Keratinocyte (primary cell): ENCODE results near the gene AKAP6. TPM values are rescaled to one million over a fixed set of nuclear protein-coding genes. Genes with fewer than 3 reads are reported as not detected.

Experiments
- DNase-seq: peaks from one replicate; pipeline ENCODE4 v3.0.0-alpha.2; 2011; ENCODE audit warnings: low read depth, missing footprints, low spot score
- FAIRE-seq: peaks from 2 replicates; lab custom pipeline; 2011; peaks lifted over from hg19 to GRCh38; lab: Jason Lieb, UNC
- H2AFZ ChIP-seq: 2 replicates; pipeline ENCODE4 v1.6.0; 2012; ENCODE audit warnings: low read length, control low read depth, inconsistent platforms; ENCODE audit not compliant: control insufficient read depth
- H3K27ac ChIP-seq: 2 replicates; pipeline ENCODE4 v1.5.1; 2011; ENCODE audit warnings: low read length; ENCODE audit not compliant: control insufficient read depth, insufficient read depth
- H3K27me3 ChIP-seq: 3 replicates; pipeline ENCODE4 v1.6.0; 2011; ENCODE audit warnings: low read length; ENCODE audit not compliant: control insufficient read depth, insufficient read depth; ENCODE audit errors: extremely low read depth
- H3K36me3 ChIP-seq, 2 experiments: 2 replicates in 1 of 2; 3 replicates in 1 of 2; pipeline ENCODE4 v1.5.1; 2011; ENCODE audit warnings: low read length in 2 of 2, mild to moderate bottlenecking in 1 of 2; ENCODE audit not compliant: control insufficient read depth in 2 of 2, insufficient read depth in 2 of 2; ENCODE audit errors: extremely low read depth in 1 of 2
- H3K4me1 ChIP-seq: 3 replicates; pipeline ENCODE4 v1.5.1; 2011; ENCODE audit warnings: low read length; ENCODE audit not compliant: control insufficient read depth, insufficient read depth; ENCODE audit errors: extremely low read depth
- H3K4me2 ChIP-seq: 3 replicates; pipeline ENCODE4 v1.6.0; 2011; ENCODE audit warnings: low read depth, low read length; ENCODE audit not compliant: control insufficient read depth, insufficient read depth; ENCODE audit errors: extremely low read depth
- H3K4me3 ChIP-seq, 3 experiments: fragments of 200-600 bp in 1 of 3; sonication (generic) in 1 of 3; 2 replicates in 2 of 3; 3 replicates in 1 of 3; pipeline ENCODE4 v1.5.1; 2011 to 2016; ENCODE audit warnings: low read length in 3 of 3, mild to moderate bottlenecking in 3 of 3, control low read depth in 2 of 3, inconsistent platforms in 1 of 3, low read depth in 1 of 3, mixed read lengths in 1 of 3, mixed run types in 1 of 3, moderate library complexity in 1 of 3; ENCODE audit not compliant: control insufficient read depth in 2 of 3, insufficient read depth in 2 of 3; ENCODE audit errors: extremely low read depth in 1 of 3
- H3K79me2 ChIP-seq: 2 replicates; pipeline ENCODE4 v1.6.0; 2012; ENCODE audit warnings: low read length; ENCODE audit not compliant: control insufficient read depth, insufficient read depth
- H3K9ac ChIP-seq: 3 replicates; pipeline ENCODE4 v1.6.0; 2011; ENCODE audit warnings: low read length; ENCODE audit not compliant: control insufficient read depth, insufficient read depth; ENCODE audit errors: extremely low read depth
- H3K9me1 ChIP-seq: 3 replicates; pipeline ENCODE4 v1.6.0; 2011; ENCODE audit warnings: low read length; ENCODE audit not compliant: control insufficient read depth, insufficient read depth; ENCODE audit errors: extremely low read depth
- H3K9me3 ChIP-seq: 2 replicates; pipeline ENCODE4 v1.5.1; 2012; ENCODE audit warnings: low read depth, low read length; ENCODE audit not compliant: control insufficient read depth
- H4K20me1 ChIP-seq: 3 replicates; pipeline ENCODE4 v1.6.0; 2011; ENCODE audit warnings: low read length; ENCODE audit not compliant: control insufficient read depth, insufficient read depth; ENCODE audit errors: extremely low read depth
- CTCF ChIP-seq, 3 experiments: IDR thresholded peaks in 1 of 3; conservative IDR thresholded peaks in 1 of 3; optimal IDR thresholded peaks in 1 of 3; 2 replicates in 2 of 3; 3 replicates in 1 of 3; pipeline versions ENCODE3 to v1.5.1; 2011; ENCODE audit warnings: low read length in 3 of 3, mild to moderate bottlenecking in 3 of 3, moderate library complexity in 2 of 3, control low read depth in 1 of 3, inconsistent platforms in 1 of 3; ENCODE audit not compliant: insufficient read depth in 2 of 3; ENCODE audit errors: extremely low read depth in 1 of 3
- EZH2 ChIP-seq: IDR thresholded peaks from one replicate; pipeline ENCODE4 v1.6.1; 2012; ENCODE audit warnings: inconsistent platforms, mild to moderate bottlenecking, low read length, moderate library complexity
- dilution Hi-C: fragments of 300-500 bp; cut with MboI; formaldehyde crosslinking; loops from one replicate; pipeline ENCODE4 v1.7.0; 2020; ENCODE audit warnings: low sequenced_read_pairs; ENCODE audit not compliant: extremely low pct_ligation_motif_present
- polyA plus RNA-seq, 5 experiments: library from polyadenylated mRNA; depleted of rRNA in 3 of 5; stranded (reverse) in 3 of 5; stranded (forward) in 1 of 5; unstranded in 1 of 5; fragments of >200 nt; gene quantifications; 1 replicate in 1 of 5; 2 replicates in 3 of 5; 3 replicates in 1 of 5; pipeline versions ENCODE4 v1.2.1 to v1.2.3, GENCODE V29; 2011 to 2012; ENCODE audit warnings: missing spikeins in 2 of 5, low read depth in 1 of 5, low replicate concordance in 1 of 5

AKAP6 gene
- polyA plus RNA-seq, 1 donor (not counting 4 experiments of a cell fraction or from before 2014, with no cell fraction given): 2.0 TPM

- Histone ChIP-seq H4K20me1 (no peaks in the 10 kb centered on the region), H3K9me1 (no peaks in the 10 kb centered on the region), H3K27me3 (no peaks in the 10 kb centered on the region), H3K27ac (no peak overlapping the region), H3K79me2 (no peaks in the 10 kb centered on the region), H3K4me3 (no peak overlapping the region), H3K4me2 (no peak overlapping the region), H3K4me1 (peaks cover 10% of the 10 kb centered on the region), H3K9ac (no peak overlapping the region), H3K9me3 (no peaks in the 10 kb centered on the region), H2AFZ (no peak overlapping the region), H3K36me3 (no peaks in the 10 kb centered on the region)
- TF ChIP-seq CTCF (optimal IDR thresholded peaks at IDR 0.05 in 1 of 3, IDR thresholded peaks at IDR 0.05 in 1 of 3, conservative IDR thresholded peaks at IDR 0.05 in 1 of 3; ENCODE audit: extremely low read depth in 1 of 3, insufficient read depth in 2 of 3, low read length in 3 of 3): peak; percentile 71 to 78 (median 72)
- TF ChIP-seq EZH2: no peak
- FAIRE-seq (peak; percentile 82), DNase-seq (no peak)
- dilution Hi-C loops: loop anchor here (25.0 kb wide), 2 partner anchors 1199 to 1724 kb away; no protein-coding TSS in a partner anchor
Measured at GRCh38 chr14:32588448-32589320, 259.6 kb downstream of the AKAP6 start.

GRCh38 chr14:32590157-32590556, 261.1 kb downstream of the AKAP6 start:
- Histone ChIP-seq H4K20me1 (no peaks in the 10 kb centered on the region), H3K4me3 (no peak overlapping the region), H3K4me1 (peaks cover 21% of the 10 kb centered on the region), H2AFZ (no peak overlapping the region), H3K9me1 (no peaks in the 10 kb centered on the region), H3K9ac (no peak overlapping the region), H3K79me2 (no peaks in the 10 kb centered on the region), H3K4me2 (no peak overlapping the region), H3K27ac (no peak overlapping the region), H3K9me3 (no peaks in the 10 kb centered on the region), H3K36me3 (no peaks in the 10 kb centered on the region), H3K27me3 (no peaks in the 10 kb centered on the region)
- no peak for TF ChIP-seq CTCF (optimal IDR thresholded peaks at IDR 0.05 in 1 of 3, IDR thresholded peaks at IDR 0.05 in 1 of 3, conservative IDR thresholded peaks at IDR 0.05 in 1 of 3; ENCODE audit: extremely low read depth in 1 of 3, insufficient read depth in 2 of 3, low read length in 3 of 3)
- TF ChIP-seq EZH2: no peak
- DNase-seq (no peak), FAIRE-seq (no peak)
- dilution Hi-C loops: loop anchor here (25.0 kb wide), 2 partner anchors 1197 to 1722 kb away; no protein-coding TSS in a partner anchor
